Loucy (cell line): ENCODE data around the gene CADM2.

ENCODE experiments used
- EZH2phosphoT487 ChIP-seq: fragments of 200-600 bp; IDR thresholded peaks from 2 replicates; pipeline ENCODE4 v1.6.1; 2018; ENCODE audit warnings: antibody characterized with exemption, mild to moderate bottlenecking, moderate library complexity, borderline replicate concordance
- TF ChIP-seq, protein P1 (sequence below): fragments of 200-600 bp; sonication (generic); conservative IDR thresholded peaks from 2 replicates; pipeline ENCODE4 v1.5.1; 2014; ENCODE audit warnings: mild to moderate bottlenecking, antibody characterized with exemption, low read length

GRCh38 chr3:85251766-85252165 lies 293.0 kb downstream of the CADM2 start:
- TF ChIP-seq, protein P1, sequence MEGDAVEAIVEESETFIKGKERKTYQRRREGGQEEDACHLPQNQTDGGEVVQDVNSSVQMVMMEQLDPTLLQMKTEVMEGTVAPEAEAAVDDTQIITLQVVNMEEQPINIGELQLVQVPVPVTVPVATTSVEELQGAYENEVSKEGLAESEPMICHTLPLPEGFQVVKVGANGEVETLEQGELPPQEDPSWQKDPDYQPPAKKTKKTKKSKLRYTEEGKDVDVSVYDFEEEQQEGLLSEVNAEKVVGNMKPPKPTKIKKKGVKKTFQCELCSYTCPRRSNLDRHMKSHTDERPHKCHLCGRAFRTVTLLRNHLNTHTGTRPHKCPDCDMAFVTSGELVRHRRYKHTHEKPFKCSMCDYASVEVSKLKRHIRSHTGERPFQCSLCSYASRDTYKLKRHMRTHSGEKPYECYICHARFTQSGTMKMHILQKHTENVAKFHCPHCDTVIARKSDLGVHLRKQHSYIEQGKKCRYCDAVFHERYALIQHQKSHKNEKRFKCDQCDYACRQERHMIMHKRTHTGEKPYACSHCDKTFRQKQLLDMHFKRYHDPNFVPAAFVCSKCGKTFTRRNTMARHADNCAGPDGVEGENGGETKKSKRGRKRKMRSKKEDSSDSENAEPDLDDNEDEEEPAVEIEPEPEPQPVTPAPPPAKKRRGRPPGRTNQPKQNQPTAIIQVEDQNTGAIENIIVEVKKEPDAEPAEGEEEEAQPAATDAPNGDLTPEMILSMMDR, result no peak
- TF ChIP-seq EZH2phosphoT487, result no peak
